GM21576 (cell line): Measurements from ENCODE around the gene TRDN.
"Not testable (repeated sequence)": the region's sequence is repeated elsewhere in the genome, so short reads cannot be mapped to it uniquely, and the experiment has no call there.

Experiments
- ATAC-seq: cut with Tn5 transposase; IDR thresholded peaks from one replicate; pipeline ENCODE4 v1.9.1; 2021; ENCODE audit warnings: mild to moderate bottlenecking, moderate library complexity; ENCODE audit not compliant: unreplicated experiment

TRDN gene

DNA sequence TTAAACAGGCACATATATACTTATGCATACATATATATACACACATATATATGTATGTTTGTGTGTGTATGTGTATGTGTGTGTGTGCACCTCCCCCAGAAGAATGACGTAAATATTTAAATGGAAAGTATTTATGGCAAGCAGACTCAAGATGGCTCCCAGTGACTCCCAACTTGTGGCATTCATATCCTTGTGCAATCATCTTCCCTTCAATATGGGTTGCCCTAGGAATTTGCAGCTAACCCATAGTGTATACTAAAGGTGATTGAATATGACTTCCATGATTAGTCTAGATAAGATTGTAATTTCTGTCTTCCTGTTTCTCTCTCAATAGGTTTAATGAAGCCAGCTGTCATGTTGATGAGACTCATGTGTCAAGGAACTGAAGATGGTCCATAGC is 127.6 kb downstream of the TRDN start:
- no peak for ATAC-seq

DNA sequence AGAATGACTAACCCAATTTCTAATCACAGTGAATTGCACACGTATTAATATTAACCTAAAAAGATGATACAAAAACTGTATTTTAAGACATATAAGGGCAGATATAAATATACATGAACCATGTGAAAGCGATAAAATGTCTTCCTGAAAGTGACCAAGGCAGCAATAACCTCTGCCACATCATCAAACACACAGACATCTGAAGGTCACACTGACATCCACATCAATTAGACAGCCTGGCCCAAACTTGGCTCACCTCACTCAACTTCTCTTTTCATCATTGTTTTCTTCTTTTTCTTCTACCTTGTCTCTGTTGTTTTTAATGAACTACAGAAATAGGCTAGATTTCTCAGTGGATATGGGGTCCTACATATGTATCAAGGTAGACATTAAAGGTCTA is 128.5 kb downstream of the TRDN start:
- ATAC-seq: no peak

DNA sequence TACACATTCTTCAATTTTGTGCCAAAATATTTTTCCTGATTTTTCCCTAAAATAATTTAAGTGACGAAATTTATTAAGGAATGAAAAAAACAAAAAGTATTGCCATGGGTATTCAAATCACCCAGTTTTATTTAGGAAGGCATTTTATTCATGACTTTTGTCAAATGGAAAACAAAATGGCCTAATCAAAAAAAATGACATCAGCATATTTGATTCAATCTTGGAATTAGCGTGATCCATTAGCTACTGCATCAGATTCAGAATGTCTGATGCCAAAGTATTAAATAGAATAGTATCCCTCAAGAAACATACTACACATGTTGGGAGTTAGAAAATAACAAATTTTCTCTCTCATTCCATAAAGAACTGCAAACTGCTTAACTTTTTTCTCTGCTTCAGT is 129.2 kb downstream of the TRDN start:
- ATAC-seq: no peak

DNA sequence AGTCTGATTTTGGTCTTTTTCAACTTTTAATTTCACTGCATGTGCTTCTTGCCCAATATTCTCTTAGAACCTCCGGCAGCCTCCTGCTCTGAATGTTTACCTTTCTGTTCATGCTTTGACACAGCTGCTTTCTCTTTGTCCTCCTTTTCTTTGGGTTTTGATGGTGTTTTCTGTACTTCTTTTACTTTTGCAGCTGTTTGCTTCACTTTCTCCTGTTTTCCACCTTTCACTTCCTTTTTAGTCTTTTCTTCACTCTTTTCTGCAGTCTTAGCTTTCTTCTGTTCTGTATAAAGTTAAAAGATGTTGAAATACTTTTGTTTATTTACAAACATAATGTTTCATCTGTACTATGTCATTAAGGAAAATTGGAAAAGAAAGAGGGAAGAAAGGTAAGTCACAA is 133.1 kb downstream of the TRDN start:
- no peak for ATAC-seq

DNA sequence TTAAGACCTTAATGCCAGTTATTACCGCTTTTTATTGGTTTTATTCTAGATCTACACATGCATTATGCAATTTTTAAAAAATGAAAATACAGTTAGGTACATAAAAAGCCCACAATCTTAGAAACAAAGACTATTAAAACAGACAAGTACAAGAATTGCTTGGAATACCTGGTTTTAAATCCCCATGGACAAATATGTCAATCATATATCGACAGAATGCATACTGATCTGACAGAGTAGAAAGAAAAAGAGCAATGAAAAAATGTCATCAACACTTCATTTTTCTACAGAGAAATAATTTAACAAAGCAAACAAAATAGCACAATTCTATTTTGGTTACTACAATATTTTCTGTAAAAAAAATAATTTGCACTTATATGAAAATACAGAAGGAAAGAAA is 139.7 kb downstream of the TRDN start:
- ATAC-seq: no peak

DNA sequence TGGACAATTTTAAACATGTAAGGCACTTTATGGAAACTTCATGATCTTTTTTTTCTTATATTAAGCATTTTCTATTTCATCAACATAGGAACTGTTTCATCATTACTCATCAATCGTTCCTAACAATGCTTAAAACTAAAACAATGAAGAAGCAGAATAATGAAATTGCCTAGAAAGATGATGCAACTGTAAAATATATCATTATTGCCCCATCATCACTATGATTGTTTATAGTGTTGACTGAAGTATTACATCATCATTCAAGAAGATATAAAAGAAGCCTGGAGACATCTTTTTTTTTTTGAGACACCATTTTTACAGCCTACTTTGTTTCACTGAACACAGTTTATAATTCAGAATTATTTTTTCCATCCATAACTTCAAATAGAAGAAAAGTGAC is 147.2 kb downstream of the TRDN start:
- no peak for ATAC-seq

DNA sequence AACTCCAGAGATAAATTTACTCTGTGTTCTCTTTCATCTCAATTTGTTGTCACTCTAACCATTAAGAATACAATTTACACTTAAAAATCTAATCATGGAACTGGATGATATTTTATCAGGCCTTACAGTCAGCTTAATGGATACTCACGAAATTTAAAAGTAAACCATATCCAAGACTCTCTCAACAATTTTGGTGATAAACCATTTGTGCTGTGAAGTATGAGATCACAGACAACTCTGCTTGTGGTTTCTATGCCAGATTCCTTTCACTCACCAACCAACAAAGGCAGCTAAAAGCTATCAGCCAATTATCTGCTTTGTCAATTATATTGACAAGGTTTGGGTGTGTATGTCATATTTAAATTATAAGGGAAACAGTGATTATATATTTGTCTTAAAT is 155.8 kb downstream of the TRDN start:
- ATAC-seq: no peak

DNA sequence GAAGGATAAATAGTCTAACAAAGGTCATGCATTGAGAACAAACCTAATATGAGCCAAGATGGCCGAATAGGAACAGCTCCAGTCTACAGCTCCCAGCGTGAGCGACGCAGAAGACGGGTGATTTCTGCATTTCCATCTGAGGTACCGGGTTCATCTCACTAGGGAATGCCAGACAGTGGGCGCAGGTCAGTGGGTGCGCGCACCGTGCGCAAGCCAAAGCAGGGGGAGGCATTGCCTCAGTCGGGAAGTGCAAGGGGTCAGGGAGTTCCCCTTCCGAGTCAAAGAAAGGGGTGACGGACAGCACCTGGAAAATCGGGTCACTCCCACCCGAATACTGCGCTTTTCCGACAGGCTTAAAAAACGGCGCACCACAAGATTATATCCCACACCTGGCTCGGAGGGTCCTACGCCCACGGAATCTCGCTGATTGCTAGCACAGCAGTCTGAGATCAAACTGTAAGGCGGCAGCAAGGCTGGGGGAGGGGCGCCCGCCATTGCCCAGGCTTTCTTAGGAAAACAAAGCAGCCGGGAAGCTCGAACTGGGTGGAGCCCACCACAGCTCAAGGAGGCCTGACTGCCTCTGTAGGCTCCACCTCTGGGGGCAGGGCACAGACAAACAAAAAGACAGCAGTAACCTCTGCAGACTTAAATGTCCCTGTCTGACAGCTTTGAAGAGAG is 164.6 kb downstream of the TRDN start:
- ATAC-seq: not testable (repeated sequence)

DNA sequence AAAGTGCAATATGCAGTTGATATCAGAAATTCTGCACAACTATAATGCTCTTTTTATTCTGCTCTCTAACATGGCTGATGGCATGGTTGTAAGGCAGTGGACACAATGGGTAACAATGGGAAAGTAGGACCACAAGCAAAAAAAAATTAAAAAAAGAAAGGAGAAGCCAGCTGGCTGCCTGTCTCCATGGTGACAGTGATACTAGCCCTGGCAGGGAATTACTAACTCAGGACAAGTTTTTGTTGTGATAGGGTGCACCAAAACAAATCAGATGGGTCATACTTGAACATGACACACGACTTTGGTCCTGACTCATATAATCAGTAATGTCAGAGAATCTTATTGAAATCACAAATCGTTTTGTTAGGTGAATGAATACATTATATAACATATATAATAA is 169.4 kb downstream of the TRDN start:
- no peak for ATAC-seq

DNA sequence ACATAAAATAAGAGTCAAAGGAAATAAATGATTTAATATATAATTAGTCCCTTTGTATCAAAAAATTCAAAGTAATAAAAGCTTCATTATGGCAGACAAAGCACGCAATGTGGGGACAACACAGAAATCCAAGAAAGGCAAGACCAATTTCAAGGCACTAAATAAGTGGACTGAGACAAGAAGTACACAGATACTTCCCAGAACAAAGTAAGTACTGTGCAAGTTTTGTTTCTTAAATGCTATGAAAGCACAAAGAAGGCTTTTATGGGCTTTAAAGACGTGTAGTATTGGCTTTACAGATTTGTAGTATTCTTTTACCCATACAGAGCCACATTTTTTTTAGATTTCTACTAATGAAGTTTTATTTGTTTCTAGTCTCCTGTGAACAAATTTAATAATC is 174.6 kb downstream of the TRDN start:
- ATAC-seq: no peak

DNA sequence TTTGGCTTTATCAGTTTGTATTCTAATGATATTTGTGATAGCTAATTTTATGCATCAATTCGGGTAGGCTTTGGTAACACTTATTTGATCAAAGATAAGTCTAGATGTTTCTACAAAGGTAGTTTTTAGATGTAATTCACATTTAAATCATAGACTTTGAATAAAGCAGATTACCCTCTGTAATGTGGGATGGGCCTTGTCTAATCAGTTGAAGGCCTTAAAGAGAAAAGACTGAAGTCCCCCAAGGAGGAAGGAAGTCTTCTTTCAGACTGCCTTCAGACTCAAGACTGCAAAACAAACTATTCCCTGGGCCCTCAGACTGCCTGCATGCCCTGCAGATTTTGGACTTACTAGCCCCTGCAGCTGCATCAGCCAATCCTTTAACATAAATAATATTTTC is 178.5 kb downstream of the TRDN start:
- no peak for ATAC-seq

DNA sequence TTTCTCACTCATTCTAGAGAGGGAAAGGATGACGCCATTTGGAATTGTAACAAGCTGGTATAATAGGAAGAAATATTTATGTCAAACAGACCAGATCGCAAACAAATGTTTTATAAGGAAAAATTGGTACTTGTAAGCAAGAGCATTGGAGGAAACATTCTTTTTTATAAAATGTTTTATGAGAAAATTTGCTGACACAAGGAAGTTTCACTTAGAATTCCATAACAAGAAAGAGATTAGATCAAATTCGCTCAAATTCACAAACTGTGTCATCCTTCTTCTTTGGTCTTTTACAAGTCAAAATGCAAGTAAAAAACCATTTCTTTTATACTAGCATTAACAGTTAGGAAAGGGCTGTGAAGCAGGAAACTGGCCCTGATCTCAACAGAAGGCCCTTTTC is 179.9 kb downstream of the TRDN start:
- ATAC-seq: no peak

DNA sequence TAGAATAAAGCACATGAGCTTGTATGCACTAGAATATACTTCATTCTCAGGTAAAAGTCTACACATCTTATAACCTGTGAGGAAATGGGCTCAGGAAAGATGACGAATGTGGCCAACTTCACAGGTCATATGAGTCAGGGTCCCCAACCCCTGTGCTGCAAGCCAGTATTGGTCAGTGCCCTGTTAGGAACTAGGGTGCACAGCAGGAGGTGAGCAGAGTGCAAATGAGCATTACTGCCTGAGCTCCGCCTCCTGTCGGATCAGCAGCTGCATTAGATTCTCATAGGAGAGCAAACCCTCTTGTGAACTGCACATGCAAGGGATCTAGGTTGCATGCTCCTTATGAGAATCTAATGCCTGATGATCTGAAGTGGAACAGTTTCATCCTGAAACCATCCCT is 182.3 kb downstream of the TRDN start:
- ATAC-seq: no peak

DNA sequence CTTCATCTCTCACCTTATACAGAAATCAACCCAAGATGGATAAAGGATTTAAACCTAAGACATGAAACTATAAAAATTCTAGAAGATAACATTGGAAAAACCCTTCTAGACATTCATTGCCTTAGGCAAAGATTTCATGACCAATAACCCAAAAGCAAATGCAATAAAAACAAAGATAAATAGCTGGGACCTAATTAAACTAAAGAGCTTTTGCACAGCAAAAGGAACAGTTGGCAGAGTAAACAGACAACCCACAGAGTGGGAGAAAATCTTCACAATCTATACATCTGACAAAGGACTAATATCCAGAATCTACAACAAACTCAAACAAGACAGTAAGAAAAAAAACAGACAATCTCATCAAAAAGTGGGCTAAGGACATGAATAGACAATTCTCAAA is 183.7 kb downstream of the TRDN start:
- not testable (repeated sequence) for ATAC-seq

DNA sequence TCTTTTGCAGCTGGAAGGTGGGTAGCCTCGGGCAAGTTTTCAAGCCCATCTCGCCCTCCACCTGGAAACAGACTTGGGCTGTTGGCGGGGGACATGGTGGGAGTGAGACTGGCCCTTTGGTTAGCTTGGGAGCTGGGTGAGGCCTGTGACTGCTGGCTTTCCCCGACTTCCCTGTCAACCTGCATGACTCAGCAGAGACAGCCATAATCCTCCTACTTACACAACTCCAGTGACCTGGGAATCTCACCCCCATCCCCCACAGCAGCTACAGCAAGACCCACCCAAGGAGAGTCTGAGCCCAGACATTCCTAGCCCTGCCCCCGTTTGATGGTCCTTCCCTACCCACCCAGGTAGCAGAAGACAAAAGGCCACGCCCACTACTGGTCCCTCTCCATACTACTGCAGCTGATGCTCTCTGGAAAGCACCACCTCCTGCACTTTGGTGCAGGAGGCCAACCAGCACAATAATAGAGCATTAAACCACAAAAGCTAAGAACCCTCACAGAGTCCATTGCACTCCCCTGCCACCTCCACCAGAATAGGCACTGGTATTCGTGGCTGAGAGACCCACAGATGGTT is 188.4 kb downstream of the TRDN start:
- ATAC-seq: no peak

DNA sequence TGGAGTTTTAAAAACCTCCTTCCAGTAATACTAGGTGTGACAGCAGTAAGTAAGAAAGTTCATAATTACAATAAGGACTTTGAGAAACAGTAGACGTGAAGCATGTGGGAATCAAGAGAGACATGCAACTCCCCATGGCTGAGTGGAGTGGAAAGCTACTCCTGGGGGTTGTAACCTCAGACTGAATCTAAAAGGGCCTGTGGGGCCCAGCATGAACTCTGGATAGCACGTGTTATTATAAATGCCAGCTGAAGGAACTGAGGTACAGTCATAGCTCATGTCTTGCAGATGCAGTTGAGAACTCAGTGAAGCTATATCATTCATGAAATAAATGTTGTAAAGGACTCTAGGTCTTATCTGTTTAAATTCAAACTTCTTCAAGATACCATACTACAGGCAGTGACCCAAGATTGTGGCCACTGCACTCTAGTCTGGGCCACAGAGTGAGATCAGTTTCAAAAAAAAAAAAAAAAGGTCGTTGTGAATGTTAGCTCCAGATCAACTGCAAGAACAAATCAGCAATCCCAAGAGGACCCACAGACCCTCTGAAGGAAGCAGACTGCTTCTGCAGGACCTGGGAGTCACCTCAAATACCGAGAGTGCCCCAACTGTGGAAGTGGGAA is 189.3 kb downstream of the TRDN start:
- no peak for ATAC-seq

DNA sequence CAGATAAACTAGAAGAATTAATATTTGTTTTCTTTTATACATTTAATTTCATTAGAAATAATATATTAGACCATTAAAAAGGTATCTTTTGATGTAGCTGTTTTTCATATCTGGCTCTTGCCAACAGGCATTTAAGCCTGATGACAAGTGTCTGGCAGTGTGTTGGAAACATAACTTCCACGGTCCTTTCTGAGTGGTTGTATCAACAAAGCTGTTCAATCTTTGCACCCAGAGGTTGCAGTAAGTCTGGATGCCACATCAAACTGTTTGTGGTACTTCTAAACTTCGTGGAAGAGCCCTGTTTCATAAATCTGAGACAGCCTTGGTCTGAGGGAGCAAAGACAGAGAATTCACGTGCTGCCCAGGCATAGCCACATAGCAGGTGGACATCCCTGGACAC is 197.4 kb downstream of the TRDN start:
- ATAC-seq: no peak

DNA sequence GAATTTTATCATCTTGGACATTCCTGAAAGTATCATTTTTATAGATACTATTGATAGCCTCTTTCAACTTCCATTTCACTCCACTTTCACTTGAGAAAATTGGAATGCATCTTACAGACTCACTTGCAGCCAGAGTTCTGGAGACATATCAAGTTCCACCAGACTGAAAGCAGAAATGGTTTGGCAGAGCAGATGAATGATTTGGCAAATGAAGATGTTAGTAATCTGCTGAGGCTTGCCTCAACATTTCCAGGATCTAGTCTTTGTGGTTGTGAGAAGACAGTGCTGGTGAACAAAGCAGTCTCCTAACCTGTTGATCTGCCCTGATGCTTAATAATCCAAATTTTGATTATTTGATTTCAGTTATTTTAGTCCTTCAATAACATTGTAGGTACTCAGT is 202.6 kb downstream of the TRDN start:
- no peak for ATAC-seq

DNA sequence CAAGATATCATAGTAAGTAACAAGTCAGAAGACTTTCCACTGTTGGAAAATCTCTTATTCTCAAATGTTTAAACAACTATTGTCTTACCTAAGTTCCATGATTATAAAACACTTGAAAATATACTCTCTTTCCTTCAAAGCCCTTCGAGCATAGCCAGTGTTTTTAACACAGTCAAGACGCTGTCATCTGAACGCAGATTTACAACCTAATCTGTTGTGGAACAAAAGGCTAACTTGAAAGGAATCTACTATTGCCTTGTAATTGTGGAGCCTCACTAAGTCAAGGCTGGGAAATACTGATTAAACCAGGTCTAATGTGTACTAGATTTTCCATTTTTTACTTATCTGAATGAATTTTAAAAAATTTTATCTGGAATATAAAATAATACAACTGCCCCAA is 205.8 kb downstream of the TRDN start:
- no peak for ATAC-seq

DNA sequence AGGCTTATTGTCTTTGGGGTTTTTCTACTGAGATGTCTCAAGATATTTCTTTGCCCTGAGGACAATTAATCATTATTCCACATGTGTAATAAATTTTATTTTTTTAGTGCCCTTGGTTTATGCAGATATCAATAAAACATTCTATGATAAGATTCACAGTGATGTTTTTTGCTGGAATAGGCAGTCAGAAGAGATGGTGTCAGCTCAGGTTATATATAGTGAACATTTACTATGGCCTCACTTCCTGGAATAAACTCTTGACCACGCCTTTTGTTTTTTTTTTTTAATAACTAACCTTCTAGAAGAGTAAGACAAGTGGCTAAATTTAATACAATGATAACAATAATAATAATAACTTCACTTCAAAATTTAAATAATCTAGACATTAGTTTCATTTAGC is 209.7 kb downstream of the TRDN start:
- ATAC-seq: no peak

DNA sequence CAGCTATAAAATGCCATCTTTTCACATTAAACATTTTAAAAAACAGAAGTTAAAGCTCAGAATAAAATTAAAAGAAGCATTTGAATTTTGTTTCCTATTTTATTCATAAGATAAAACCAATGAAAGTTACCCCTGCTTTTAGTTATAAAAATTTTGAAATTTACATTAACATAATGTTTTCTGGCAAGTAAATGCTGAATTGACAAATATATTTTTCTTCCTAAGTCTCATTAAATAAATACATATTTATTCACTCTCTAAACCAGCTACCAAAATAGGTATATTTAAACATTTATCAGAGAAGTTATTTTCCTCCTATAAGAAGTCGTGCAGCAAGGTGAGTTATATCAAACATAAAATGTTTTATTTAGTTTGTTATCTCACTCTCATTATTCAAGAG is 213.6 kb downstream of the TRDN start:
- ATAC-seq: no peak

DNA sequence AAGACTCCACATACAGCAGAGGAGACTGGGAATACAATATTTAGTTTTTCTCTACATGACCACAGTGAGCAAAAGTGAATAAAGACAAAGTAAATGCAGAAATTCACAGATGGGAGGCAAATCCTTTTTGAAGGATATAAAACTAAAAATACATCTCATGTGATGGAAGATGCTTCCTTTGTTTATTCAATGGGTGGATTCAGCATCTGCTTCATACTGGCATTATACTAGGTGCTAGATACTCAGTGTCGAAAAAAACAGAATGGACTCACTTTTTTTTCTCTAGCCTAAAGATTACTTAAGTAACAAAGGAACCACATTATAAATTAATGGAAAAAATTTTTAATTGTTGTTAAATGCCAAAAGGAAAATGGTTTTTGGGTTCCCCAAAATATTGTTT is 216.2 kb downstream of the TRDN start:
- no peak for ATAC-seq

DNA sequence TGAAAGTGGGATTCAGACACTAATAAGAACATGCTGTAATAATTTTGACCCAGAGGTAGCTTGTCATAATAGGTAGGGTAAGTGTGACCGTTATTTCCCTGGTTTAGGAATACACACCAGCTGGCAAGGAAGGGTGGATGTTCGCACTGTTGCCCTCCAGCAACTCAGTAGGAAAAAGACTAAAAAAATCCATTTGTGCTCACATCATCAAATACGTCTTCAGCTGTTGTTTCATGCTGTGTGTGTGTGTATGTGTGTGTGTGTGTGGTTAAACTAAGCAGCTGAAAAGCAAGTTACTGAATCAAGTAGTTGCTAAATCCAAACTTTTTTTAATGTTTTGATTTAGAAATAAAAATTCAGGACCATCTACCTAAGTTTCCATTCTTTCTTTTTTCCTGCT is 218.7 kb downstream of the TRDN start:
- no peak for ATAC-seq
